GM19467 (cell line): ENCODE data around the gene ANAPC16.
"Not testable (repeated sequence)": the region's sequence is repeated elsewhere in the genome, so short reads cannot be mapped to it uniquely, and the experiment has no call there.

Experiments
- ATAC-seq: cut with Tn5 transposase; IDR thresholded peaks from one replicate; pipeline ENCODE4 v1.9.1; 2021; ENCODE audit warnings: mild to moderate bottlenecking, moderate library complexity; ENCODE audit not compliant: unreplicated experiment

The ANAPC16 gene

DNA sequence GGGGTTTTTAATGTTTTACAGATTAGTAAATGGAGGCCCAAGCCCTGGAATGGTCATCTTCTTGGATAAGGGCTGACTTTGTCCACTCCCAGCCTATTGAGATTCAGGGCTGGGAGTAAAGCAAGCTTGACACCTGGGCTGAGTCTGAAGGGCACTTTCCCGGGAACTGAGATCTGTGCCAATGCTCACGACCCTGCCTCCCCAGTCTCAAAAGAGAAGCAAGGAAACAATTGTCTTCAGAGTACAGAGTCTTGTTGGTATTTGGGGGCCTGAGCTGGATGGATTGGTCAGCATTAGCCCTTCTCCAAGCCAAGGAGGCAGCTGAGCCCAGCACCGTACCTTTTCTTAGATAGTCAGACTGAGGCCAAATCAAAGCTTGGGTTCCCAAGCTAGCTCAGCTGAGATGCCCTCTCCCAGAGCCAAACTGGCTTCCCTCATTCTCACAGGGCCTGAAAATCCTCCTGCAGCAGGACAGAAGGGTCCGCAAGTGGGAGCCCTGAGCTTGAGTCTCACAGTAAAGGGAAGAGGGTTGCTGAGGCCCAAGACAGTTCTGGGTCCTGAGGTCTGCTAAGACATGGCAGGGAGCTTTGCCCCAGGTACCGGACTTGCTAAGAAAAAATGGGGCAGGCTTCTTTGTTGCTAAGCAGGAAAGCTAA, 61.7 kb downstream of the ANAPC16 start:
- no peak for ATAC-seq

GRCh38 chr10:72277996-72278667, 62.3 kb downstream of the ANAPC16 start:
- ATAC-seq, result no peak

GRCh38 chr10:72278668-72279393, 63.0 kb downstream of the ANAPC16 start:
- ATAC-seq, result no peak

DNA sequence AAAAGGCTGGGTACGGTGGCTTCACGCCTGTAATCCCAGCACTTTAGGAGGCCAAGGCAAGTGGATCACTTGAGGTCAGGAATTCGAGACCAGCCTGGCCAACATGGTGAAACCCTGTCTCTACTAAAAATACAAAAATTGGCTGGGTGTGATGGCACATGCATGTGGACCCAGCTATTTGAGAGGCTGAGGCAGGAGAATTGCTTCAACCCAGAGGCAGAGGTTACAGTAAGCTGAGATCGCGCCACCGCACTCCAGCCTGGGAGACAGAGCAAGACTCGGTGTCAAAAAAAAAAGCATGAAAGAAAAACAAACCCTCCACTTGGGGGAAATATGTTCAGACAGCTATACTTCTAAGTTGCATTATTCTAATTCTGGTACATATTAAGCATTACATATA, 63.8 kb downstream of the ANAPC16 start:
- ATAC-seq, result not testable (repeated sequence)

- no peak for ATAC-seq
These were observed 67.3 kb downstream of the ANAPC16 start for GRCh38 chr10:72283131-72283530.
